ENCODE results near the gene OLFML3.

Gene OLFML3

GRCh38 chr1:113949007-113949406 lies 30.3 kb upstream of the OLFML3 start:
- Histone ChIP-seq H4K20me1 (ENCODE audit: low read depth, low read length) (no peaks in the 10 kb centered on the region), H3K4me2 (ENCODE audit: low read depth, low read length, poor library complexity, severe bottlenecking) (no peak overlapping the region)

GRCh38 chr1:113950908-113951307 lies 28.4 kb upstream of the OLFML3 start:
- Histone ChIP-seq H3K9me2 (replicated peaks; ENCODE audit: insufficient read depth, low read length) (no peaks in the 10 kb centered on the region), H3K79me2 (ENCODE audit: insufficient read depth, low read length) (peaks cover 67% of the 10 kb centered on the region), H3K9ac (ENCODE audit: low read length) (no peak overlapping the region), H3K36me3 (ENCODE audit: low read length) (peaks cover 13% of the 10 kb centered on the region; the same call in 1 of the 2 replicates), H4K20me1 (ENCODE audit: low read depth, low read length) (no peaks in the 10 kb centered on the region), H2AFZ (ENCODE audit: low read depth, low read length, severe bottlenecking) (no peak overlapping the region), H3K27ac (ENCODE audit: low read depth, low read length) (no peak overlapping the region), H3K9me3 (ENCODE audit: insufficient read depth, low read length) (no peaks in the 10 kb centered on the region), H3K27me3 (ENCODE audit: low read length) (no peaks in the 10 kb centered on the region), H3K4me2 (ENCODE audit: low read depth, low read length, poor library complexity, severe bottlenecking) (no peak overlapping the region), H3K4me3 (ENCODE audit: insufficient read depth, low read length, poor library complexity, severe bottlenecking) (no peak overlapping the region), H3F3A (ENCODE audit: insufficient read depth) (peaks cover 9% of the 10 kb centered on the region; the same call in 1 of the 2 replicates)
- TF ChIP-seq CTCF (IDR thresholded peaks at IDR 0.05; ENCODE audit: insufficient read depth, low read length, poor library complexity, severe bottlenecking) (no peak), EZH2phosphoT487 (conservative IDR thresholded peaks at IDR 0.05; ENCODE audit: low read length) (no peak)

More at GRCh38 chr1:113949007-113949406, 30.3 kb upstream of the OLFML3 start:
- Histone ChIP-seq H3K27ac (ENCODE audit: low read depth, low read length) (no peak overlapping the region), H3K27me3 (ENCODE audit: low read length) (no peaks in the 10 kb centered on the region), H3K36me3 (ENCODE audit: low read length) (peaks cover 8% of the 10 kb centered on the region), H2AFZ (ENCODE audit: low read depth, low read length, severe bottlenecking) (no peak overlapping the region), H3K9me2 (replicated peaks; ENCODE audit: insufficient read depth, low read length) (no peaks in the 10 kb centered on the region), H3K9me3 (ENCODE audit: insufficient read depth, low read length) (no peaks in the 10 kb centered on the region), H3K4me3 (ENCODE audit: insufficient read depth, low read length, poor library complexity, severe bottlenecking) (no peak overlapping the region), H3F3A (ENCODE audit: insufficient read depth) (peaks cover 14% of the 10 kb centered on the region; the same call in 1 of the 2 replicates), H3K79me2 (ENCODE audit: insufficient read depth, low read length) (peaks cover 82% of the 10 kb centered on the region), H3K9ac (ENCODE audit: low read length) (no peak overlapping the region)
- no peak for TF ChIP-seq CTCF (IDR thresholded peaks at IDR 0.05; ENCODE audit: insufficient read depth, low read length, poor library complexity, severe bottlenecking)
- no peak for TF ChIP-seq EZH2phosphoT487 (conservative IDR thresholded peaks at IDR 0.05; ENCODE audit: low read length)

- no peak overlapping the region for H3K4me3 ChIP-seq (ENCODE audit: insufficient read depth, low read length, poor library complexity, severe bottlenecking)
- H3K27me3 ChIP-seq (ENCODE audit: low read length), result no peaks in the 10 kb centered on the region
- no peaks in the 10 kb centered on the region for H4K20me1 ChIP-seq (ENCODE audit: low read depth, low read length)
- H3F3A ChIP-seq (ENCODE audit: insufficient read depth), result peaks cover 4% of the 10 kb centered on the region; the same call in 1 of the 2 replicates
- H3K27ac ChIP-seq (ENCODE audit: low read depth, low read length), result no peak overlapping the region
- peaks cover 15% of the 10 kb centered on the region; the same call in 1 of the 2 replicates for H3K36me3 ChIP-seq (ENCODE audit: low read length)
- no peak for TF ChIP-seq CTCF (IDR thresholded peaks at IDR 0.05; ENCODE audit: insufficient read depth, low read length, poor library complexity, severe bottlenecking)
- no peak for TF ChIP-seq EZH2phosphoT487 (conservative IDR thresholded peaks at IDR 0.05; ENCODE audit: low read length)
- H3K9me2 ChIP-seq (replicated peaks; ENCODE audit: insufficient read depth, low read length), result no peaks in the 10 kb centered on the region
- H3K79me2 ChIP-seq (ENCODE audit: insufficient read depth, low read length), result peaks cover 58% of the 10 kb centered on the region
- H3K4me2 ChIP-seq (ENCODE audit: low read depth, low read length, poor library complexity, severe bottlenecking), result no peak overlapping the region
- no peaks in the 10 kb centered on the region for H3K9me3 ChIP-seq (ENCODE audit: insufficient read depth, low read length)
- no peak overlapping the region for H3K9ac ChIP-seq (ENCODE audit: low read length)
- H2AFZ ChIP-seq (ENCODE audit: low read depth, low read length, severe bottlenecking), result no peak overlapping the region
Observed at GRCh38 chr1:113951719-113952118, 27.6 kb upstream of the OLFML3 start.
